ENCODE data around the gene MATN3. TPM values are rescaled to one million over a fixed set of nuclear protein-coding genes. Genes with fewer than 3 reads are reported as not detected.
A peak's percentile ranks its signal among the peaks of the same experiment; 100 is the strongest.

MATN3 gene
- total and polyA plus RNA-seq, 5 donors from 2014 or later = not detected

GRCh38 chr2:20012032-20012281 lies 511 bp downstream of the MATN3 start:
- no peak overlapping the region for H3K27ac ChIP-seq (ENCODE audit: insufficient read depth, low read length, poor library complexity, severe bottlenecking)
- H3K27me3 ChIP-seq (ENCODE audit: control insufficient read depth, insufficient read depth, low read length) = peaks cover 41% of the 10 kb centered on the region
- no peak overlapping the region for H3K4me3 ChIP-seq (ENCODE audit: low read depth, low read length)
- no peak overlapping the region for H3K27ac Mint-ChIP-seq
- H3K4me3 Mint-ChIP-seq = peak overlapping the region in 3 of 4 donors; percentile 30 to 83 (median 77)
- ATAC-seq (ENCODE audit: low read depth in 2 of 2) (no peak), DNase-seq (no peak)
- peaks cover 12% of the 10 kb centered on the region for H3K4me1 ChIP-seq (ENCODE audit: control insufficient read depth, insufficient read depth, low read length, poor library complexity, severe bottlenecking)
- H3K36me3 ChIP-seq (ENCODE audit: control insufficient read depth, insufficient read depth, low read length) = no peaks in the 10 kb centered on the region
- H3K27me3 Mint-ChIP-seq = peaks cover 56% of the 10 kb centered on the region
- peaks cover 0 to 4% (median 0%) of the 10 kb centered on the region in 7 donors for H3K9me3 Mint-ChIP-seq
- no peaks in the 10 kb centered on the region for H3K36me3 Mint-ChIP-seq
- H3K4me1 Mint-ChIP-seq = peaks cover 0 to 12% (median 6%) of the 10 kb centered on the region in 4 donors
- H3K9me3 ChIP-seq (ENCODE audit: control insufficient read depth in 2 of 2, low read length in 2 of 2) = no peaks in the 10 kb centered on the region

GRCh38 chr2:20011276-20012031 lies 1.0 kb downstream of the MATN3 start:
- no peaks in the 10 kb centered on the region for H3K36me3 ChIP-seq (ENCODE audit: control insufficient read depth, insufficient read depth, low read length)
- ATAC-seq (ENCODE audit: low read depth in 2 of 2) (no peak), DNase-seq (no peak)
- no peak overlapping the region for H3K27ac ChIP-seq (ENCODE audit: insufficient read depth, low read length, poor library complexity, severe bottlenecking)
- peak overlapping the region; percentile 23 to 83 (median 66) for H3K4me3 Mint-ChIP-seq
- H3K4me1 ChIP-seq (ENCODE audit: control insufficient read depth, insufficient read depth, low read length, poor library complexity, severe bottlenecking) = peaks cover 12% of the 10 kb centered on the region
- no peak overlapping the region for H3K4me3 ChIP-seq (ENCODE audit: low read depth, low read length)
- H3K4me1 Mint-ChIP-seq = peaks cover 0 to 12% (median 6%) of the 10 kb centered on the region in 4 donors
- H3K9me3 Mint-ChIP-seq = peaks cover 0 to 4% (median 0%) of the 10 kb centered on the region in 7 donors
- no peaks in the 10 kb centered on the region for H3K9me3 ChIP-seq (ENCODE audit: control insufficient read depth in 2 of 2, low read length in 2 of 2)
- no peaks in the 10 kb centered on the region for H3K36me3 Mint-ChIP-seq
- no peak overlapping the region for H3K27ac Mint-ChIP-seq
- H3K27me3 ChIP-seq (ENCODE audit: control insufficient read depth, insufficient read depth, low read length) = peaks cover 40% of the 10 kb centered on the region
- H3K27me3 Mint-ChIP-seq = peaks cover 61% of the 10 kb centered on the region

GRCh38 chr2:20008703-20009102 lies 3.8 kb downstream of the MATN3 start:
- H3K9me3 ChIP-seq (ENCODE audit: control insufficient read depth in 2 of 2, low read length in 2 of 2) = no peaks in the 10 kb centered on the region
- H3K27me3 Mint-ChIP-seq = peaks cover 61% of the 10 kb centered on the region
- H3K27ac Mint-ChIP-seq = no peak overlapping the region
- H3K4me3 Mint-ChIP-seq = no peak overlapping the region
- no peak for DNase-seq
- no peak for ATAC-seq (ENCODE audit: low read depth in 2 of 2)
- peaks cover 12% of the 10 kb centered on the region for H3K4me1 ChIP-seq (ENCODE audit: control insufficient read depth, insufficient read depth, low read length, poor library complexity, severe bottlenecking)
- no peaks in the 10 kb centered on the region for H3K36me3 Mint-ChIP-seq
- H3K4me3 ChIP-seq (ENCODE audit: low read depth, low read length) = no peak overlapping the region
- peaks cover 0 to 2% (median 0%) of the 10 kb centered on the region in 7 donors for H3K9me3 Mint-ChIP-seq
- peaks cover 0 to 12% (median 6%) of the 10 kb centered on the region in 4 donors for H3K4me1 Mint-ChIP-seq
- peaks cover 30% of the 10 kb centered on the region for H3K27me3 ChIP-seq (ENCODE audit: control insufficient read depth, insufficient read depth, low read length)
- H3K27ac ChIP-seq (ENCODE audit: insufficient read depth, low read length, poor library complexity, severe bottlenecking) = no peak overlapping the region
- H3K36me3 ChIP-seq (ENCODE audit: control insufficient read depth, insufficient read depth, low read length) = no peaks in the 10 kb centered on the region

GRCh38 chr2:20005891-20006470 lies 6.5 kb downstream of the MATN3 start:
- Mint-ChIP-seq H3K4me1 (no peaks in the 10 kb centered on the region), H3K9me3 (no peaks in the 10 kb centered on the region), H3K27me3 (peaks cover 47% of the 10 kb centered on the region), H3K27ac (no peak overlapping the region), H3K4me3 (no peak overlapping the region), H3K36me3 (no peaks in the 10 kb centered on the region)
- Histone ChIP-seq H3K4me1 (ENCODE audit: control insufficient read depth, insufficient read depth, low read length, poor library complexity, severe bottlenecking) (no peaks in the 10 kb centered on the region), H3K9me3 (ENCODE audit: control insufficient read depth in 2 of 2, low read length in 2 of 2) (no peaks in the 10 kb centered on the region), H3K36me3 (ENCODE audit: control insufficient read depth, insufficient read depth, low read length) (no peaks in the 10 kb centered on the region), H3K27ac (ENCODE audit: insufficient read depth, low read length, poor library complexity, severe bottlenecking) (no peak overlapping the region), H3K27me3 (ENCODE audit: control insufficient read depth, insufficient read depth, low read length) (peaks cover 26% of the 10 kb centered on the region), H3K4me3 (ENCODE audit: low read depth, low read length) (no peak overlapping the region)
- DNase-seq (no peak), ATAC-seq (ENCODE audit: low read depth in 2 of 2) (no peak)

- Mint-ChIP-seq H3K9me3 (no peaks in the 10 kb centered on the region), H3K36me3 (no peaks in the 10 kb centered on the region), H3K4me1 (no peaks in the 10 kb centered on the region), H3K4me3 (no peak overlapping the region), H3K27me3 (peaks cover 45% of the 10 kb centered on the region), H3K27ac (no peak overlapping the region)
- no peak for DNase-seq
- no peak for ATAC-seq (ENCODE audit: low read depth in 2 of 2)
- Histone ChIP-seq H3K27me3 (ENCODE audit: control insufficient read depth, insufficient read depth, low read length) (peaks cover 26% of the 10 kb centered on the region), H3K4me1 (ENCODE audit: control insufficient read depth, insufficient read depth, low read length, poor library complexity, severe bottlenecking) (no peaks in the 10 kb centered on the region), H3K9me3 (ENCODE audit: control insufficient read depth in 2 of 2, low read length in 2 of 2) (no peaks in the 10 kb centered on the region), H3K4me3 (ENCODE audit: low read depth, low read length) (no peak overlapping the region), H3K27ac (ENCODE audit: insufficient read depth, low read length, poor library complexity, severe bottlenecking) (no peak overlapping the region), H3K36me3 (ENCODE audit: control insufficient read depth, insufficient read depth, low read length) (no peaks in the 10 kb centered on the region)
These were observed 7.3 kb downstream of the MATN3 start for GRCh38 chr2:20005067-20005627.

- no peaks in the 10 kb centered on the region for H3K4me1 ChIP-seq (ENCODE audit: control insufficient read depth, insufficient read depth, low read length, poor library complexity, severe bottlenecking)
- no peak overlapping the region for H3K4me3 Mint-ChIP-seq
- no peak overlapping the region for H3K27ac ChIP-seq (ENCODE audit: insufficient read depth, low read length, poor library complexity, severe bottlenecking)
- no peaks in the 10 kb centered on the region for H3K4me1 Mint-ChIP-seq
- DNase-seq (no peak), ATAC-seq (ENCODE audit: low read depth in 2 of 2) (no peak)
- no peak overlapping the region for H3K4me3 ChIP-seq (ENCODE audit: low read depth, low read length)
- H3K27ac Mint-ChIP-seq = no peak overlapping the region
- H3K9me3 Mint-ChIP-seq = no peaks in the 10 kb centered on the region
- H3K36me3 Mint-ChIP-seq = no peaks in the 10 kb centered on the region
- H3K27me3 ChIP-seq (ENCODE audit: control insufficient read depth, insufficient read depth, low read length) = peaks cover 28% of the 10 kb centered on the region
- no peaks in the 10 kb centered on the region for H3K9me3 ChIP-seq (ENCODE audit: control insufficient read depth in 2 of 2, low read length in 2 of 2)
- peaks cover 45% of the 10 kb centered on the region for H3K27me3 Mint-ChIP-seq
- no peaks in the 10 kb centered on the region for H3K36me3 ChIP-seq (ENCODE audit: control insufficient read depth, insufficient read depth, low read length)
These were observed 11.1 kb downstream of the MATN3 start for GRCh38 chr2:20001361-20001863.

GRCh38 chr2:19993731-19994130 lies 18.7 kb downstream of the MATN3 start:
- H3K4me3 ChIP-seq (ENCODE audit: low read depth, low read length) = no peak overlapping the region
- no peaks in the 10 kb centered on the region for H3K36me3 ChIP-seq (ENCODE audit: control insufficient read depth, insufficient read depth, low read length)
- ATAC-seq (ENCODE audit: low read depth in 2 of 2) (no peak), DNase-seq (no peak)
- H3K4me3 Mint-ChIP-seq = peak overlapping the region in 2 of 4 donors; percentile 1 to 33
- H3K36me3 Mint-ChIP-seq = no peaks in the 10 kb centered on the region
- H3K27ac ChIP-seq (ENCODE audit: insufficient read depth, low read length, poor library complexity, severe bottlenecking) = no peak overlapping the region
- no peaks in the 10 kb centered on the region for H3K9me3 ChIP-seq (ENCODE audit: control insufficient read depth in 2 of 2, low read length in 2 of 2)
- no peaks in the 10 kb centered on the region for H3K9me3 Mint-ChIP-seq
- H3K27ac Mint-ChIP-seq = no peak overlapping the region
- H3K4me1 ChIP-seq (ENCODE audit: control insufficient read depth, insufficient read depth, low read length, poor library complexity, severe bottlenecking) = peaks cover 15% of the 10 kb centered on the region
- peaks cover 9 to 18% (median 9%) of the 10 kb centered on the region in 4 donors for H3K4me1 Mint-ChIP-seq
- peaks cover 42% of the 10 kb centered on the region for H3K27me3 Mint-ChIP-seq
- H3K27me3 ChIP-seq (ENCODE audit: control insufficient read depth, insufficient read depth, low read length) = peaks cover 32% of the 10 kb centered on the region

All from CD4-positive, CD25-positive, alpha-beta regulatory T cell (primary cell).